A673 (cell line): Measurements from ENCODE around the gene PLOD2. TPM values are rescaled to one million over a fixed set of nuclear protein-coding genes. Genes with fewer than 3 reads are reported as not detected.

Experiments
- BruUV-seq: library from RNA; stranded (reverse); fragments of 400-500 nt; replicated peaks from 2 replicates; lab custom pipeline; 2021; lab: Mats Ljungman, UMichigan
- CTCF ChIA-PET: fragments of 300-600 bp; sonication (Branson Sonifier 250); formaldehyde crosslinking; loops from one replicate; lab custom pipeline; 2022; ENCODE audit warnings: antibody characterized with exemption; lab: Charles Lee
- POLR2A ChIA-PET: fragments of 300-600 bp; sonication (Branson Sonifier 250); formaldehyde crosslinking; loops from one replicate; lab custom pipeline; 2022; ENCODE audit warnings: antibody characterized with exemption; ENCODE audit not compliant: low non-redundant PET; lab: Charles Lee
- DNase-seq: peaks from one replicate; pipeline ENCODE4 v3.0.0-alpha.2; 2015; ENCODE audit warnings: low spot score
- H3K27ac ChIP-seq: fragments of 200-600 bp; sonication (generic); 2 replicates; pipeline ENCODE4 v1.5.1; 2016; ENCODE audit warnings: mixed run types, low read depth, mild to moderate bottlenecking, mixed read lengths, antibody characterized with exemption, low read length; ENCODE audit not compliant: poor library complexity, severe bottlenecking
- H3K27me3 ChIP-seq: fragments of 200-600 bp; sonication (generic); replicated peaks from 2 replicates; pipeline ENCODE4 v1.6.1; 2017; ENCODE audit warnings: mixed run types, low read depth, mild to moderate bottlenecking, mixed read lengths, antibody characterized with exemption, low read length; ENCODE audit not compliant: insufficient read depth, poor library complexity
- H3K36me3 ChIP-seq: fragments of 200-600 bp; sonication (generic); 2 replicates; pipeline ENCODE4 v1.6.1; 2016; ENCODE audit warnings: mixed run types, mild to moderate bottlenecking, mixed read lengths, antibody characterized with exemption, low read length; ENCODE audit not compliant: insufficient read depth, poor library complexity, severe bottlenecking
- H3K4me1 ChIP-seq: fragments of 200-600 bp; sonication (generic); 2 replicates; pipeline ENCODE4 v1.6.1; 2017; ENCODE audit warnings: mixed run types, mild to moderate bottlenecking, mixed read lengths, antibody characterized with exemption, low read length; ENCODE audit not compliant: insufficient read depth, poor library complexity, severe bottlenecking
- H3K4me3 ChIP-seq: fragments of 200-600 bp; sonication (generic); 2 replicates; pipeline ENCODE4 v1.5.1; 2016; ENCODE audit warnings: low read depth, mixed run types, mild to moderate bottlenecking, mixed read lengths, low read length; ENCODE audit not compliant: poor library complexity, severe bottlenecking
- H3K9me3 ChIP-seq: fragments of 200-600 bp; sonication (generic); 2 replicates; pipeline ENCODE4 v1.6.1; 2016; ENCODE audit warnings: mixed run types, low read depth, mild to moderate bottlenecking, mixed read lengths, antibody characterized with exemption, low read length; ENCODE audit not compliant: poor library complexity, severe bottlenecking
- EZH2 ChIP-seq: fragments of 200-600 bp; sonication (generic); IDR thresholded peaks from 2 replicates; pipeline ENCODE4 v1.6.1; 2017; ENCODE audit warnings: borderline replicate concordance, low read depth, mild to moderate bottlenecking, mixed read lengths, antibody characterized with exemption, low read length; ENCODE audit not compliant: poor library complexity, severe bottlenecking
- intact Hi-C: fragments of 100-400 bp; cut with micrococcal nuclease; formaldehyde crosslinking; loops from one replicate; pipeline ENCODE4 v1.10.0; 2022; ENCODE audit not compliant: unreplicated experiment
- total RNA-seq: library from RNA; stranded (reverse); gene quantifications from 2 replicates; pipeline ENCODE4 v1.2.3, GENCODE V29; 2021
- TF ChIP-seq, protein P1 (sequence below): fragments of 300-800, 200-600 bp; sonication (generic); conservative IDR thresholded peaks from 2 replicates; pipeline ENCODE4 v1.5.1; 2017; ENCODE audit warnings: low read depth, mild to moderate bottlenecking, antibody characterized with exemption, low read length, moderate library complexity, mixed read lengths

Gene PLOD2
- total RNA-seq, 1 experiment from 2014 or later = 34.6 TPM

DNA sequence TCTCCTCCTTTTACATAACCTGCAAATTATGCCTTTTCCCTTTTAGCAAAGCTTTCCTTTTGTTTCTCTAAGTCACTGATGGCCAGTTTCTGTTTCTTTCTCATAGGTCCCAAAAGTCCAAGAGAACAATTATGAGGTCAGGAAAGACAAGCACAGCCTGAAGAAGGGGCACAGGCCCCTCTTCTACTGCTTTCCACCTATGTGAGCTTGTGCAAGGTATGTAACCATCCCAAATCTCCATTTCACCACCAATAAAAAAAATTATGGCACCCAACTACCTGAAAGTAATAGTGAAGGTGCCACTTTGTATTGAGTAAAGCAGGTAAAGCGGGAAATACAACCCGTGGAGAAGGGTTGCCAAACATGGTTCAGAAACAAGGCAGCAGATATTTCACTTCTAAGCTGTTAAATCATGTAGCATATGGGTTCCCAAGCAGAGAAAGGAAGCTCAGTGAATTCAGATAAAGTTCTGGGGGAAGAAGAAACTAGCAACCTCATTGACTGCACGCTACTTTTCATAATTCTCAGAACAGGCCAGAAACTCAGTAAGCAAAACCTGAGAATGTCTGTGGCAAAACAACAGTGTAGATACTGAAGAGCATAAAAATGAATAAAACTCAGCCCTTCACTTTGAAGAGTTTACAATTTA is 4.2 kb downstream of the PLOD2 start:
- intact Hi-C loops = no loop called here
- Histone ChIP-seq H3K27ac (no peak overlapping the region), H3K4me3 (no peak overlapping the region), H3K36me3 (no peaks in the 10 kb centered on the region), H3K4me1 (peaks cover 22% of the 10 kb centered on the region), H3K27me3 (no peaks in the 10 kb centered on the region), H3K9me3 (no peaks in the 10 kb centered on the region)
- TF ChIP-seq, protein P1, sequence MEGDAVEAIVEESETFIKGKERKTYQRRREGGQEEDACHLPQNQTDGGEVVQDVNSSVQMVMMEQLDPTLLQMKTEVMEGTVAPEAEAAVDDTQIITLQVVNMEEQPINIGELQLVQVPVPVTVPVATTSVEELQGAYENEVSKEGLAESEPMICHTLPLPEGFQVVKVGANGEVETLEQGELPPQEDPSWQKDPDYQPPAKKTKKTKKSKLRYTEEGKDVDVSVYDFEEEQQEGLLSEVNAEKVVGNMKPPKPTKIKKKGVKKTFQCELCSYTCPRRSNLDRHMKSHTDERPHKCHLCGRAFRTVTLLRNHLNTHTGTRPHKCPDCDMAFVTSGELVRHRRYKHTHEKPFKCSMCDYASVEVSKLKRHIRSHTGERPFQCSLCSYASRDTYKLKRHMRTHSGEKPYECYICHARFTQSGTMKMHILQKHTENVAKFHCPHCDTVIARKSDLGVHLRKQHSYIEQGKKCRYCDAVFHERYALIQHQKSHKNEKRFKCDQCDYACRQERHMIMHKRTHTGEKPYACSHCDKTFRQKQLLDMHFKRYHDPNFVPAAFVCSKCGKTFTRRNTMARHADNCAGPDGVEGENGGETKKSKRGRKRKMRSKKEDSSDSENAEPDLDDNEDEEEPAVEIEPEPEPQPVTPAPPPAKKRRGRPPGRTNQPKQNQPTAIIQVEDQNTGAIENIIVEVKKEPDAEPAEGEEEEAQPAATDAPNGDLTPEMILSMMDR = no peak
- TF ChIP-seq EZH2 = no peak
- ChIA-PET CTCF (no interaction called here), POLR2A (no interaction called here)
- no peak for DNase-seq
- BruUV-seq = no TSS peak

DNA sequence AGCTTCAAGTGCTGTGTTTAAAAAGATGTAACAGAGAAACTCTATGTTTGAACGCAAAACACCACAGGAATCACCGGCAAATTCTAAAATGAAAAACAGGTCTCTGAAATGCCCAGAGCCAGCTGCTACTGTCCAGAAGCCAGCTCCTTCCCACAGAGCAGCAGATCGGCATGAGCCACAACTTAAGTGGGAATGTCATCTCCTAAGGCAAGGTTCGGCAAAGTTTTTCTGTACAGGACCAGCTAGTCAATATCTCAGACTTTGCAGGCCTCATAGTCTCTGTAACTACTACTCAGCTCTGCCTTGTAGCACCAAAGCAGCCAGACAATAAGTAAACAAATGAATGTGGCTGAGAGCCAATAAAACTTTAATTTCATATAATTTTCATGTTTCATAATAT is 4.9 kb downstream of the PLOD2 start:
- no peaks in the 10 kb centered on the region for H3K27me3 ChIP-seq
- H3K9me3 ChIP-seq = no peaks in the 10 kb centered on the region
- intact Hi-C loops = no loop called here
- TF ChIP-seq, protein P1 = no peak
- TF ChIP-seq EZH2 = no peak
- ChIA-PET POLR2A (no interaction called here), CTCF (no interaction called here)
- H3K36me3 ChIP-seq = no peaks in the 10 kb centered on the region
- H3K27ac ChIP-seq = no peak overlapping the region
- peaks cover 19% of the 10 kb centered on the region for H3K4me1 ChIP-seq
- no peak overlapping the region for H3K4me3 ChIP-seq
- BruUV-seq = no TSS peak
- no peak for DNase-seq

DNA sequence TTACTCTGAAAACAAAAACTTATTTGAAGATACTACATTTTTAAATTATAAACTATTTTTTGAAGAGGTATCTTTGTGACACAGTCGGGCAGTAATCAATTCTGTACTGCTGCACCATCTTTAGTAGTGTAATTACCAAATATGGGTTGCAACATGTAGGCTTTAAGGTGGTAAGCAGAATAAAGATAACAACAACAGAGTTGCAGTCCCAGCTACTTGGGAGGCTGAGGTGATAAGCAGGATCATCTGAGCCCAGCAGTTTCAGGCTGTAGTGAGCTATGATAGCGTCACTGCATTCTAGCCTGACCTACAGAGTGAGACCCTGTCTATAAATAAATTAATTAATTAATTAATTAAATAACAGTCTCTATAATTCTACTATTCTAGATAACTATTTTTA is 6.0 kb downstream of the PLOD2 start:
- Histone ChIP-seq H3K27ac (no peak overlapping the region), H3K4me1 (peaks cover 19% of the 10 kb centered on the region), H3K27me3 (no peaks in the 10 kb centered on the region), H3K4me3 (no peak overlapping the region), H3K9me3 (no peaks in the 10 kb centered on the region), H3K36me3 (no peaks in the 10 kb centered on the region)
- BruUV-seq = no TSS peak
- no peak for DNase-seq
- intact Hi-C loops = no loop called here
- ChIA-PET POLR2A (no interaction called here), CTCF (no interaction called here)
- TF ChIP-seq, protein P1 = no peak
